Nephron (organoid): ENCODE data around the gene SENP6.

ENCODE experiments used
- H3K27ac Mint-ChIP-seq, 3 experiments: 2 replicates each; pipeline ENCODE4 v1.8.0; 2020; ENCODE audit warnings: mixed read lengths in 3 of 3, mild to moderate bottlenecking in 2 of 3, moderate library complexity in 1 of 3
- H3K27me3 Mint-ChIP-seq: 2 replicates; pipeline ENCODE4 v1.8.0; 2021; ENCODE audit warnings: low read depth, mild to moderate bottlenecking, moderate library complexity, mixed read lengths
- H3K36me3 Mint-ChIP-seq: 2 replicates; pipeline ENCODE4 v1.8.0; 2020; ENCODE audit warnings: low read depth, mixed read lengths
- H3K4me1 Mint-ChIP-seq: 2 replicates; pipeline ENCODE4 v1.8.0; 2020; ENCODE audit warnings: mixed read lengths
- H3K4me3 Mint-ChIP-seq, 3 experiments: 2 replicates each; pipeline ENCODE4 v1.8.0; 2020; ENCODE audit warnings: mild to moderate bottlenecking in 3 of 3, mixed read lengths in 3 of 3, moderate library complexity in 2 of 3
- H3K9me3 Mint-ChIP-seq: 2 replicates; pipeline ENCODE4 v1.8.0; 2020; ENCODE audit warnings: mixed read lengths
- CTCF ChIP-seq, 3 experiments: fragments of 200-600 bp; sonication (generic); IDR thresholded peaks; one replicate each; pipeline ENCODE4 v1.5.0; 2021; ENCODE audit warnings: antibody characterized with exemption in 3 of 3; ENCODE audit not compliant: unreplicated experiment in 3 of 3

SENP6 gene

GRCh38 chr6:75751443-75751842 is 149.8 kb downstream of the SENP6 start:
- Mint-ChIP-seq H3K36me3 (no peaks in the 10 kb centered on the region), H3K9me3 (no peaks in the 10 kb centered on the region), H3K4me1 (peaks cover 15% of the 10 kb centered on the region), H3K27me3 (no peaks in the 10 kb centered on the region), H3K27ac (peak overlapping the region in 1 of 3 experiments; percentile 80), H3K4me3 (no peak overlapping the region)
- no peak for TF ChIP-seq CTCF (IDR thresholded peaks at IDR 0.05; ENCODE audit: unreplicated experiment in 3 of 3)

DNA sequence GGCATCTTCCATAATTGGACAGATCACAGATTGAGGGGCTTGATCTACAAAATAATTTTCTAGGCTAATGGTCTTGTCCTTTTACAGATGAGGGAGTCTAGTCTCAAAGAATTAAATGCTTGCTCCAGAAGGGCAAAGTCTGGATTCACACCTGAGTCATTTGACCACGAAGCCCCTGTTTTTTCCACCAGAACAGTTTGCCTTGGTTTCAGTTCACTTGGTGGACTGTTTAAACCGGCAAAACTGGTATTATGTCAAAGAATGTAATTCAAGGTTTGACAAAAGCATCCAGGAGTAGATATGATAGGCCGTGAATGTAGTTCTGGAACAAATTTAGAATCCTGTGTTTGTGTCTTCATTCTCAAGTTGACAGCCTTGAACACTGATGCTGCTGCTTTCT is 150.7 kb downstream of the SENP6 start:
- Mint-ChIP-seq H3K4me1 (peaks cover 13% of the 10 kb centered on the region), H3K27ac (peak overlapping the region; percentile 43 to 85 (median 50)), H3K27me3 (no peaks in the 10 kb centered on the region), H3K4me3 (peak overlapping the region; percentile 41 to 63 (median 50)), H3K9me3 (no peaks in the 10 kb centered on the region), H3K36me3 (no peaks in the 10 kb centered on the region)
- no peak for TF ChIP-seq CTCF (IDR thresholded peaks at IDR 0.05; ENCODE audit: unreplicated experiment in 3 of 3)

- Mint-ChIP-seq H3K27ac (no peak overlapping the region), H3K4me1 (peaks cover 12% of the 10 kb centered on the region), H3K4me3 (no peak overlapping the region), H3K36me3 (peaks cover 3% of the 10 kb centered on the region), H3K27me3 (no peaks in the 10 kb centered on the region), H3K9me3 (no peaks in the 10 kb centered on the region)
- TF ChIP-seq CTCF (IDR thresholded peaks at IDR 0.05; ENCODE audit: unreplicated experiment in 3 of 3), result no peak
Measured at GRCh38 chr6:75755704-75756103, 154.0 kb downstream of the SENP6 start.

DNA sequence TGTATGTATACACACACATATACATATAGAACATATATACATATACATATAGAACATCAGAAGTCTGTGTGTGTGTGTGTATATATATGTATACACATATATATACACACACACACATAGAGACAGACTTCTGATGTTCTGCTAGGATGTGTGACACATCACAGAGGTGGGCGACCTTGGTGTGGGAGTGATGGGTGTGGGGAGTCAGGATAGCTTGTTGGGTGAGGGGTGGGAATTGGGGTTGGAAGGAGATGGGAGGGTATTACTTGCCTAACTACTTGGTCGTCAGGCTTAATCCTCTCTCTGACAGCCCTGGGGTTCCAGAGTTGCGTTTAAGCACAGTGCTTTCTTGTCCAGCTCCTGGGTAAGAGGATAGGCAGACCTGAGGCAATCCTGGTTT is 155.6 kb downstream of the SENP6 start:
- Mint-ChIP-seq H3K36me3 (peaks cover 3% of the 10 kb centered on the region), H3K27me3 (no peaks in the 10 kb centered on the region), H3K27ac (no peak overlapping the region), H3K4me1 (peaks cover 11% of the 10 kb centered on the region), H3K4me3 (no peak overlapping the region), H3K9me3 (no peaks in the 10 kb centered on the region)
- TF ChIP-seq CTCF (IDR thresholded peaks at IDR 0.05; ENCODE audit: unreplicated experiment in 3 of 3), result no peak

- Mint-ChIP-seq H3K4me1 (peaks cover 11% of the 10 kb centered on the region), H3K4me3 (no peak overlapping the region), H3K27ac (no peak overlapping the region), H3K36me3 (peaks cover 3% of the 10 kb centered on the region), H3K9me3 (no peaks in the 10 kb centered on the region), H3K27me3 (no peaks in the 10 kb centered on the region)
- TF ChIP-seq CTCF (IDR thresholded peaks at IDR 0.05; ENCODE audit: unreplicated experiment in 3 of 3), result no peak
Measured at GRCh38 chr6:75758061-75758460, 156.4 kb downstream of the SENP6 start.

DNA sequence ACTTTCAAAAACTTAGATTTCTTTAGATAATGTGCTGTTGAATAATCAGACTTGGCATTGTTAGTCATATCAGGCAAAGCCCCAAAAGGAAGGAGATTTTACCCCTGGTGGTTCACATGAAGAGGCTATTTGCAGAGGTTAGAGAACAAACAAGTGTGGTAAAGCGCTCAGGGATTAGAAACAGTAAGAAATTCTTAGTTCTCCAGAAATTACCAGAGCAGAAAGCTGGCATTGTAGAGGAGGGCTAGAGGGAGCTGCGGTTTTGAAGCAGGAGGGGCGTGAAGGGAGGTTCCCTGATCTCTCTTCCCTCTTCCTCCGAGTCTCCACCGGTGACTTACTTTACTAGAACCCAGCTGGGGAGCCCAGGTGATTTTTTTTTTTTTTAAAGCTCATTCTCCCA is 157.5 kb downstream of the SENP6 start:
- Mint-ChIP-seq H3K36me3 (peaks cover 5% of the 10 kb centered on the region), H3K9me3 (no peaks in the 10 kb centered on the region), H3K27ac (peak overlapping the region; percentile 46 to 60 (median 57)), H3K4me3 (no peak overlapping the region), H3K27me3 (no peaks in the 10 kb centered on the region), H3K4me1 (peaks cover 11% of the 10 kb centered on the region)
- TF ChIP-seq CTCF (IDR thresholded peaks at IDR 0.05; ENCODE audit: unreplicated experiment in 3 of 3), result no peak
